HepG2 (cell line): ENCODE measurements around the gene ING5. TPM values are rescaled to one million over a fixed set of nuclear protein-coding genes. Genes with fewer than 3 reads are reported as not detected.
A peak's percentile ranks its signal among the peaks of the same experiment; 100 is the strongest.

Source experiments
- GATAD2A ChIP-seq: IDR thresholded peaks from 2 replicates; pipeline ENCODE4 v1.6.1; 2016
- GFI1 ChIP-seq: sonication (generic); formaldehyde crosslinking; IDR thresholded peaks from 2 replicates; pipeline ENCODE4 v1.5.0; 2020; ENCODE audit warnings: missing genetic modification reagents, mild to moderate bottlenecking, borderline replicate concordance
- ISX ChIP-seq: sonication (generic); formaldehyde crosslinking; conservative IDR thresholded peaks from 2 replicates; pipeline ENCODE4 v1.5.0; 2020; ENCODE audit warnings: missing genetic modification reagents
- JARID2 ChIP-seq: sonication (generic); formaldehyde crosslinking; IDR thresholded peaks from 2 replicates; pipeline ENCODE4 v1.8.1; 2023; ENCODE audit warnings: missing genetic modification reagents, inconsistent platforms; ENCODE audit not compliant: insufficient replicate concordance
- NR2F1 ChIP-seq, 2 experiments: fragments of 450-650 bp in 1 of 2; formaldehyde crosslinking in 1 of 2; IDR thresholded peaks; 2 replicates each; pipeline versions ENCODE4 v1.5.0 to v1.6.1; 2016 to 2020; ENCODE audit warnings: mild to moderate bottlenecking in 1 of 2, missing compliant biosample characterization in 1 of 2, missing genetic modification reagents in 1 of 2, moderate library complexity in 1 of 2
- RCOR2 ChIP-seq: IDR thresholded peaks from 2 replicates; pipeline ENCODE4 v1.6.1; 2016; ENCODE audit warnings: missing biosample characterization, missing genetic modification reagents
- RFXAP ChIP-seq: sonication (generic); formaldehyde crosslinking; IDR thresholded peaks from 2 replicates; pipeline ENCODE4 v1.4.0; 2020; ENCODE audit warnings: missing genetic modification reagents, borderline replicate concordance
- RXRB ChIP-seq: IDR thresholded peaks from 2 replicates; pipeline ENCODE4 v1.6.1; 2016; ENCODE audit warnings: borderline replicate concordance, missing genetic modification reagents, missing compliant biosample characterization
- SP4 ChIP-seq: sonication (generic); formaldehyde crosslinking; IDR thresholded peaks from 2 replicates; pipeline ENCODE4 v1.8.1; 2023; ENCODE audit warnings: mild to moderate bottlenecking, missing genetic modification reagents
- SP5 ChIP-seq: IDR thresholded peaks from 2 replicates; pipeline ENCODE4 v1.6.1; 2016; ENCODE audit warnings: low read depth, borderline replicate concordance
- STAG1 ChIP-seq: sonication (generic); formaldehyde crosslinking; IDR thresholded peaks from 2 replicates; pipeline ENCODE4 v1.4.0; 2020; ENCODE audit warnings: missing genetic modification reagents
- TMF1 ChIP-seq: sonication (generic); formaldehyde crosslinking; IDR thresholded peaks from 2 replicates; pipeline ENCODE4 v1.8.1; 2022; ENCODE audit warnings: low read depth, missing genetic modification reagents
- USF2 ChIP-seq, 2 experiments: sonication (generic) in 1 of 2; formaldehyde crosslinking in 1 of 2; IDR thresholded peaks; 2 replicates each; pipeline versions ENCODE4 v1.5.1 to v1.6.1; 2011 to 2020; ENCODE audit warnings: borderline replicate concordance in 1 of 2, low read depth in 1 of 2, low read length in 1 of 2, mild to moderate bottlenecking in 1 of 2, missing genetic modification reagents in 1 of 2, moderate library complexity in 1 of 2
- ZNF274 ChIP-seq: sonication (generic); formaldehyde crosslinking; IDR thresholded peaks from 2 replicates; pipeline ENCODE4 v1.5.1; 2020; ENCODE audit warnings: mild to moderate bottlenecking, missing genetic modification reagents
- ZNF276 ChIP-seq: sonication (generic); formaldehyde crosslinking; IDR thresholded peaks from 2 replicates; pipeline ENCODE4 v1.4.0; 2020; ENCODE audit warnings: mild to moderate bottlenecking, low read depth, missing genetic modification reagents
- ZNF317 ChIP-seq: sonication (generic); formaldehyde crosslinking; IDR thresholded peaks from 2 replicates; pipeline ENCODE4 v1.5.0; 2020; ENCODE audit warnings: mild to moderate bottlenecking, missing genetic modification reagents
- ZNF619 ChIP-seq: sonication (generic); formaldehyde crosslinking; IDR thresholded peaks from 2 replicates; pipeline ENCODE4 v1.4.0; 2020; ENCODE audit warnings: mild to moderate bottlenecking, missing genetic modification reagents
- ZNF670 ChIP-seq: sonication (generic); formaldehyde crosslinking; IDR thresholded peaks from 2 replicates; pipeline ENCODE4 v1.8.0; 2022; ENCODE audit warnings: mild to moderate bottlenecking, missing genetic modification reagents, borderline replicate concordance
- ZNF720 ChIP-seq: sonication (generic); formaldehyde crosslinking; IDR thresholded peaks from 2 replicates; pipeline ENCODE4 v1.4.0; 2020; ENCODE audit warnings: missing genetic modification reagents
- polyA plus RNA-seq, 8 experiments: library from polyadenylated mRNA; depleted of rRNA in 3 of 8; stranded (reverse) in 7 of 8; unstranded in 1 of 8; fragments of >200 nt; fragmentation: Illumina TruSeq in 4 of 8; extraction: Trizol in 4 of 8; gene quantifications; 2 replicates each; pipeline versions ENCODE4 v1.2.1 to v1.2.3, GENCODE V29; 2011 to 2016; ENCODE audit warnings: low read depth in 4 of 8, missing spikeins in 1 of 8, mixed read lengths in 1 of 8; ENCODE audit not compliant: insufficient read depth in 1 of 8
- total RNA-seq, 5 experiments: library from RNA; depleted of rRNA; stranded (reverse); fragments of >200 nt; fragmentation: Illumina TruSeq; extraction: Trizol; gene quantifications; 2 replicates each; pipeline ENCODE4 v1.2.3, GENCODE V29; 2016; ENCODE audit warnings: low read depth in 1 of 5
- TF ChIP-seq, protein P1 (sequence below): sonication (generic); formaldehyde crosslinking; IDR thresholded peaks from 2 replicates; pipeline ENCODE4 v1.5.0; 2020; ENCODE audit warnings: missing genetic modification reagents
- TF ChIP-seq, protein P2 (sequence below): IDR thresholded peaks from 2 replicates; pipeline ENCODE4 v1.6.1; 2016; ENCODE audit warnings: missing genetic modification reagents, missing compliant biosample characterization

The ING5 gene
- total and polyA plus RNA-seq, 2 of the 13 experiments (the other 11 are each of a cell fraction or from before 2014, with no cell fraction given): 61.9 to 71.9 TPM

DNA sequence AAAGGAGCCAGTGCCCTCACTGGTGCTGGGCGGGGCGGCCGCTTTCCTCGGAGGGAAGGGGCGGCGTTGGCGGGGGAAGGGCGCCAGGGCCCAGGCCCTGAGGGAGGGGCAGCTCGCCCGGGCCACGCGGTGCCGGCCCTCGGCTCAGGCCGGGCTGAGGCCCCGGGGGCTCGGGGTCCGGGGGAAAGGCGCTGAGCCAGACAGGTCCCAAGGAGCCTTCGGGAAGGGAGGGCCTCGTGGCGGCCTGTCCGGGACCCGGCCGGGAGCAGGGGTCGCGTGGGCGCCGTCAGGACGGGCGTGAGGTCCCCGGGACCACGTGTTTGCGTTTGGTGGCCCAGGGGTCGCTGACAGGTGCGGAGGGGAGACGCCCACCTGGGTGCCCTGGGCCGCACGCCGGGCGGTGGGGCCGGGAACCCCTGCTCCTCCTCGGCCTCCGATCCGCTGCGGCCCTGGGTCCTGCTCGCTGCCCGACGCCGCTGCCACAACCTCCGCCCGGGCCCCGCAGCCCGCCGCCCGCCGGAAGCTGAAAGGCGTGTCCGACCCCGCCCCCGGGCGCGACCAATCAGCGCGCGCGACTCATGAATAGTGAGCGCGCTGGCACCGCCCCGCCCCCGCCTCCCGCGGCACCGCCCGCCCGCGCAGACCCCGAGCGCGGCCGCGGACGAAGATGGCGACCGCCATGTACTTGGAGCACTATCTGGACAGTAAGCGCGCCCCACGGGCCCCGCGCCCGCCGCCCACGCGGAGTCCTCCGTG, at the start of gene ING5 (continued):
- TF ChIP-seq USF2 (IDR thresholded peaks at IDR 0.05; ENCODE audit: low read depth, low read length) (no peak), USF2 (CRISPR knock-in tag; IDR thresholded peaks at IDR 0.05; ENCODE audit: borderline replicate concordance) (no peak), JARID2 (peak; percentile 19), NR2F1 (CRISPR knock-in tag; IDR thresholded peaks at IDR 0.05) (peak in 1 of 2 experiments; percentile 48; a peak in 1 of 4 replicates), ZNF720 (CRISPR knock-in tag) (0 out of 2 replicates have a peak, but pooled peaks have one; percentile 18), RXRB (CRISPR knock-in tag) (peak; percentile 8; the same call in 1 of the 2 replicates), TMF1 (CRISPR knock-in tag) (0 out of 2 replicates have a peak, but pooled peaks have one; percentile 12), ZNF276 (CRISPR knock-in tag) (0 out of 2 replicates have a peak, but pooled peaks have one; percentile 12), ZNF619 (CRISPR knock-in tag) (no peak), ISX (CRISPR knock-in tag) (0 out of 2 replicates have a peak, but pooled peaks have one; percentile 18), STAG1 (CRISPR knock-in tag) (peak; percentile 39; the same call in 1 of the 2 replicates), ZNF317 (0 out of 2 replicates have a peak, but pooled peaks have one; percentile 82), GFI1 (CRISPR knock-in tag) (peak; percentile 87), SP5 (peak; percentile 90), RCOR2 (CRISPR knock-in tag) (no peak), ZNF670 (CRISPR knock-in tag) (peak; percentile 74; the same call in 1 of the 2 replicates), SP4 (CRISPR knock-in tag) (peak; percentile 84), RFXAP (CRISPR knock-in tag) (peak; percentile 93), ZNF274 (peak; percentile 69), GATAD2A (CRISPR knock-in tag) (peak; percentile 60; the same call in 1 of the 2 replicates)
- TF ChIP-seq, protein P1, sequence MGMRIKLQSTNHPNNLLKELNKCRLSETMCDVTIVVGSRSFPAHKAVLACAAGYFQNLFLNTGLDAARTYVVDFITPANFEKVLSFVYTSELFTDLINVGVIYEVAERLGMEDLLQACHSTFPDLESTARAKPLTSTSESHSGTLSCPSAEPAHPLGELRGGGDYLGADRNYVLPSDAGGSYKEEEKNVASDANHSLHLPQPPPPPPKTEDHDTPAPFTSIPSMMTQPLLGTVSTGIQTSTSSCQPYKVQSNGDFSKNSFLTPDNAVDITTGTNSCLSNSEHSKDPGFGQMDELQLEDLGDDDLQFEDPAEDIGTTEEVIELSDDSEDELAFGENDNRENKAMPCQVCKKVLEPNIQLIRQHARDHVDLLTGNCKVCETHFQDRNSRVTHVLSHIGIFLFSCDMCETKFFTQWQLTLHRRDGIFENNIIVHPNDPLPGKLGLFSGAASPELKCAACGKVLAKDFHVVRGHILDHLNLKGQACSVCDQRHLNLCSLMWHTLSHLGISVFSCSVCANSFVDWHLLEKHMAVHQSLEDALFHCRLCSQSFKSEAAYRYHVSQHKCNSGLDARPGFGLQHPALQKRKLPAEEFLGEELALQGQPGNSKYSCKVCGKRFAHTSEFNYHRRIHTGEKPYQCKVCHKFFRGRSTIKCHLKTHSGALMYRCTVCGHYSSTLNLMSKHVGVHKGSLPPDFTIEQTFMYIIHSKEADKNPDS: no peak
- TF ChIP-seq, protein P2, sequence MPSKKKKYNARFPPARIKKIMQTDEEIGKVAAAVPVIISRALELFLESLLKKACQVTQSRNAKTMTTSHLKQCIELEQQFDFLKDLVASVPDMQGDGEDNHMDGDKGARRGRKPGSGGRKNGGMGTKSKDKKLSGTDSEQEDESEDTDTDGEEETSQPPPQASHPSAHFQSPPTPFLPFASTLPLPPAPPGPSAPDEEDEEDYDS: 0 out of 2 replicates have a peak, but pooled peaks have one; percentile 32
